Smooth muscle cell (in vitro differentiated cells): ENCODE data around the gene MAP3K21. TPM values are rescaled to one million over a fixed set of nuclear protein-coding genes. Genes with fewer than 3 reads are reported as not detected.

Source experiments
- DNase-seq: peaks from one replicate; lab custom pipeline; 2025; ENCODE audit not compliant: unreplicated experiment; lab: John Stamatoyannopoulos, UW
- H2AFZ ChIP-seq: fragments of 200-600 bp; sonication (generic); 2 replicates; pipeline ENCODE4 v1.6.0; 2016; ENCODE audit warnings: antibody characterized with exemption, low read depth, mild to moderate bottlenecking
- H3F3A ChIP-seq: fragments of 200-600 bp; sonication (generic); 2 replicates; pipeline ENCODE4 v1.6.0; 2017; ENCODE audit warnings: antibody characterized with exemption, low read depth
- H3K27ac ChIP-seq: fragments of 200-600 bp; sonication (generic); 2 replicates; pipeline ENCODE4 v1.5.1; 2016; ENCODE audit warnings: low read depth, mild to moderate bottlenecking
- H3K27me3 ChIP-seq: fragments of 200-600 bp; sonication (generic); 2 replicates; pipeline ENCODE4 v1.6.1; 2016; ENCODE audit warnings: low read depth, mild to moderate bottlenecking
- H3K36me3 ChIP-seq: fragments of 200-600 bp; sonication (generic); 2 replicates; pipeline ENCODE4 v1.5.1; 2016; ENCODE audit warnings: low read depth
- H3K4me1 ChIP-seq: fragments of 200-600 bp; sonication (generic); 2 replicates; pipeline ENCODE4 v1.5.1; 2016; ENCODE audit warnings: low read depth
- H3K4me2 ChIP-seq: fragments of 200-600 bp; sonication (generic); 2 replicates; pipeline ENCODE4 v1.6.0; 2016; ENCODE audit warnings: mild to moderate bottlenecking
- H3K4me3 ChIP-seq: fragments of 200-600 bp; sonication (generic); 2 replicates; pipeline ENCODE4 v1.5.1; 2016; ENCODE audit warnings: mild to moderate bottlenecking
- H3K79me2 ChIP-seq: fragments of 200-600 bp; sonication (generic); 2 replicates; pipeline ENCODE4 v1.6.0; 2016; ENCODE audit warnings: low read depth, mild to moderate bottlenecking
- H3K9ac ChIP-seq: fragments of 200-600 bp; sonication (generic); 2 replicates; pipeline ENCODE4 v1.6.0; 2016; ENCODE audit warnings: low read depth
- H3K9me3 ChIP-seq: fragments of 200-600 bp; sonication (generic); replicated peaks from 2 replicates; pipeline ENCODE4 v1.5.1; 2016; ENCODE audit warnings: low read depth
- H4K20me1 ChIP-seq: fragments of 200-600 bp; sonication (generic); 2 replicates; pipeline ENCODE4 v1.6.0; 2016; ENCODE audit warnings: low read depth
- CTCF ChIP-seq: fragments of 200-600 bp; sonication (generic); IDR thresholded peaks from 2 replicates; pipeline ENCODE4 v1.5.1; 2017; ENCODE audit warnings: borderline replicate concordance, mild to moderate bottlenecking, antibody characterized with exemption; ENCODE audit not compliant: insufficient read depth, poor library complexity, severe bottlenecking
- WGBS: methylation state at CpG from one replicate; pipeline ENCODE4 v1.1.7; 2016; ENCODE audit warnings: low lambda C conversion rate; 5-methylcytosine and 5-hydroxymethylcytosine counted together
- polyA plus RNA-seq: library from polyadenylated mRNA; unstranded; fragments of >200 nt; fragmentation: Nextera tagmentation; extraction: Ambion mirVana; gene quantifications from 2 replicates; pipeline ENCODE4 v1.2.1, GENCODE V29; 2016
- total RNA-seq: library from RNA; depleted of rRNA; stranded (reverse); fragments of >200 nt; gene quantifications from 2 replicates; pipeline ENCODE4 v1.2.3, GENCODE V29; 2014

MAP3K21 gene
- total and polyA plus RNA-seq, 2 experiments from 2014 or later = 0.40 to 2.4 TPM

GRCh38 chr1:233381806-233382205 is 54.3 kb downstream of the MAP3K21 start:
- H2AFZ ChIP-seq = no peak overlapping the region
- H3K27me3 ChIP-seq = no peaks in the 10 kb centered on the region
- no peaks in the 10 kb centered on the region for H3K4me1 ChIP-seq
- no peaks in the 10 kb centered on the region for H4K20me1 ChIP-seq
- no peaks in the 10 kb centered on the region for H3F3A ChIP-seq
- no peaks in the 10 kb centered on the region for H3K36me3 ChIP-seq
- WGBS = 92% methylated on average over 2 of the region's 2 CpGs
- DNase-seq = no peak
- no peak overlapping the region for H3K9ac ChIP-seq
- no peak overlapping the region for H3K27ac ChIP-seq
- no peak overlapping the region for H3K4me2 ChIP-seq
- no peak overlapping the region for H3K4me3 ChIP-seq
- TF ChIP-seq CTCF = no peak
- no peaks in the 10 kb centered on the region for H3K9me3 ChIP-seq
- no peaks in the 10 kb centered on the region for H3K79me2 ChIP-seq

GRCh38 chr1:233383984-233384383 is 56.5 kb downstream of the MAP3K21 start:
- no peaks in the 10 kb centered on the region for H3K27me3 ChIP-seq
- H2AFZ ChIP-seq = no peak overlapping the region
- H3K9ac ChIP-seq = no peak overlapping the region
- DNase-seq = no peak
- no peak overlapping the region for H3K4me3 ChIP-seq
- 94% methylated on average over 3 of the region's 3 CpGs for WGBS
- H4K20me1 ChIP-seq = no peaks in the 10 kb centered on the region
- H3F3A ChIP-seq = no peaks in the 10 kb centered on the region
- no peak for TF ChIP-seq CTCF
- no peaks in the 10 kb centered on the region for H3K4me1 ChIP-seq
- H3K79me2 ChIP-seq = no peaks in the 10 kb centered on the region
- H3K36me3 ChIP-seq = no peaks in the 10 kb centered on the region
- no peaks in the 10 kb centered on the region for H3K9me3 ChIP-seq
- no peak overlapping the region for H3K27ac ChIP-seq
- H3K4me2 ChIP-seq = no peak overlapping the region

- Histone ChIP-seq H3K9me3 (no peaks in the 10 kb centered on the region), H3K27ac (no peak overlapping the region), H3K36me3 (no peaks in the 10 kb centered on the region), H2AFZ (no peak overlapping the region), H4K20me1 (no peaks in the 10 kb centered on the region), H3K4me1 (no peaks in the 10 kb centered on the region), H3K9ac (no peak overlapping the region), H3F3A (no peaks in the 10 kb centered on the region), H3K27me3 (no peaks in the 10 kb centered on the region), H3K4me2 (no peak overlapping the region), H3K79me2 (no peaks in the 10 kb centered on the region), H3K4me3 (no peak overlapping the region)
- no peak for TF ChIP-seq CTCF
- no peak for DNase-seq
- WGBS = 56% methylated on average over 2 of the region's 2 CpGs
Measured at GRCh38 chr1:233386336-233386735, 58.8 kb downstream of the MAP3K21 start.

- Histone ChIP-seq H3K36me3 (no peaks in the 10 kb centered on the region), H3K79me2 (no peaks in the 10 kb centered on the region), H3K4me3 (no peak overlapping the region), H3K27me3 (no peaks in the 10 kb centered on the region), H3K9me3 (no peaks in the 10 kb centered on the region), H3K4me2 (no peak overlapping the region), H3K27ac (no peak overlapping the region), H3K4me1 (no peaks in the 10 kb centered on the region), H4K20me1 (no peaks in the 10 kb centered on the region), H3F3A (no peaks in the 10 kb centered on the region), H2AFZ (no peak overlapping the region), H3K9ac (no peak overlapping the region)
- TF ChIP-seq CTCF = no peak
- 96% methylated on average over 3 of the region's 3 CpGs for WGBS
- no peak for DNase-seq
Measured at GRCh38 chr1:233387585-233387984, 60.1 kb downstream of the MAP3K21 start.
